ENCODE results near the gene GABBR2.

Gene GABBR2

GRCh38 chr9:98263482-98264357 lies 445.0 kb downstream of the GABBR2 start:
- H3K27me3 ChIP-seq (ENCODE audit: control insufficient read depth, insufficient read depth, low read length), result no peaks in the 10 kb centered on the region
- no peaks in the 10 kb centered on the region for H3K4me1 ChIP-seq
- H3K36me3 ChIP-seq (ENCODE audit: control insufficient read depth, insufficient read depth, low read length), result no peaks in the 10 kb centered on the region
- H3K4me3 ChIP-seq (ENCODE audit: low read depth, low read length), result no peak overlapping the region
- no peaks in the 10 kb centered on the region for H3K79me2 ChIP-seq
- TF ChIP-seq CTCF (IDR thresholded peaks at IDR 0.05), result peak; percentile 69
- no peak overlapping the region for H3K4me2 ChIP-seq (ENCODE audit: low read length)
- no peak overlapping the region for H3K9ac ChIP-seq
- H2AFZ ChIP-seq, result no peak overlapping the region
- no peak overlapping the region for H3K27ac ChIP-seq
- H3K9me3 ChIP-seq (ENCODE audit: control insufficient read depth, low read length), result no peaks in the 10 kb centered on the region

GRCh38 chr9:98263080-98263479 lies 445.7 kb downstream of the GABBR2 start:
- Histone ChIP-seq H3K79me2 (no peaks in the 10 kb centered on the region), H3K9me3 (ENCODE audit: control insufficient read depth, low read length) (no peaks in the 10 kb centered on the region), H3K36me3 (ENCODE audit: control insufficient read depth, insufficient read depth, low read length) (no peaks in the 10 kb centered on the region), H3K4me1 (no peaks in the 10 kb centered on the region), H3K27ac (no peak overlapping the region), H2AFZ (no peak overlapping the region), H3K9ac (no peak overlapping the region), H3K4me3 (ENCODE audit: low read depth, low read length) (no peak overlapping the region), H3K27me3 (ENCODE audit: control insufficient read depth, insufficient read depth, low read length) (no peaks in the 10 kb centered on the region), H3K4me2 (ENCODE audit: low read length) (no peak overlapping the region)
- no peak for TF ChIP-seq CTCF (IDR thresholded peaks at IDR 0.05)

GRCh38 chr9:98262056-98262455 lies 446.7 kb downstream of the GABBR2 start:
- Histone ChIP-seq H3K79me2 (no peaks in the 10 kb centered on the region), H2AFZ (no peak overlapping the region), H3K36me3 (ENCODE audit: control insufficient read depth, insufficient read depth, low read length) (no peaks in the 10 kb centered on the region), H3K4me1 (no peaks in the 10 kb centered on the region), H3K9me3 (ENCODE audit: control insufficient read depth, low read length) (no peaks in the 10 kb centered on the region), H3K27me3 (ENCODE audit: control insufficient read depth, insufficient read depth, low read length) (no peaks in the 10 kb centered on the region), H3K27ac (no peak overlapping the region), H3K4me2 (ENCODE audit: low read length) (no peak overlapping the region), H3K9ac (no peak overlapping the region), H3K4me3 (ENCODE audit: low read depth, low read length) (no peak overlapping the region)
- no peak for TF ChIP-seq CTCF (IDR thresholded peaks at IDR 0.05)

GRCh38 chr9:98260635-98261034 lies 448.1 kb downstream of the GABBR2 start:
- Histone ChIP-seq H2AFZ (no peak overlapping the region), H3K4me2 (ENCODE audit: low read length) (no peak overlapping the region), H3K27ac (no peak overlapping the region), H3K4me3 (ENCODE audit: low read depth, low read length) (no peak overlapping the region), H3K9ac (no peak overlapping the region), H3K27me3 (ENCODE audit: control insufficient read depth, insufficient read depth, low read length) (no peaks in the 10 kb centered on the region), H3K79me2 (no peaks in the 10 kb centered on the region), H3K9me3 (ENCODE audit: control insufficient read depth, low read length) (no peaks in the 10 kb centered on the region), H3K36me3 (ENCODE audit: control insufficient read depth, insufficient read depth, low read length) (no peaks in the 10 kb centered on the region), H3K4me1 (no peaks in the 10 kb centered on the region)
- no peak for TF ChIP-seq CTCF (IDR thresholded peaks at IDR 0.05)

- Histone ChIP-seq H3K4me3 (ENCODE audit: low read depth, low read length) (no peak overlapping the region), H3K79me2 (no peaks in the 10 kb centered on the region), H3K36me3 (ENCODE audit: control insufficient read depth, insufficient read depth, low read length) (no peaks in the 10 kb centered on the region), H3K4me1 (no peaks in the 10 kb centered on the region), H3K9me3 (ENCODE audit: control insufficient read depth, low read length) (no peaks in the 10 kb centered on the region), H3K27ac (no peak overlapping the region), H2AFZ (no peak overlapping the region), H3K9ac (no peak overlapping the region), H3K4me2 (ENCODE audit: low read length) (no peak overlapping the region), H3K27me3 (ENCODE audit: control insufficient read depth, insufficient read depth, low read length) (no peaks in the 10 kb centered on the region)
- no peak for TF ChIP-seq CTCF (IDR thresholded peaks at IDR 0.05)
These were observed 448.9 kb downstream of the GABBR2 start for GRCh38 chr9:98259791-98260190.
